ENCODE measurements around the gene TNFRSF9. TPM values are rescaled to one million over a fixed set of nuclear protein-coding genes. Genes with fewer than 3 reads are reported as not detected.

TNFRSF9 gene
- total and polyA plus RNA-seq, 2 of the 8 experiments (the other 6 are each of a cell fraction or from before 2014, with no cell fraction given), result not detected

- no peak overlapping the region for H3K14ac ChIP-seq (ENCODE audit: insufficient read length)
- H4K8ac ChIP-seq (ENCODE audit: extremely low read depth, insufficient read depth, low read length), result no peak overlapping the region
- H3K79me2 ChIP-seq (ENCODE audit: control insufficient read depth in 1 of 2, insufficient read depth in 2 of 2, low read length in 2 of 2), result no peaks in the 10 kb centered on the region
- H2BK15ac ChIP-seq (ENCODE audit: low read length), result no peak overlapping the region
- no peak overlapping the region for H2BK120ac ChIP-seq (replicated peaks; ENCODE audit: low read depth, low read length)
- no peak overlapping the region for H2AFZ ChIP-seq (ENCODE audit: low read length)
- ChIA-PET POLR2A (ENCODE audit: partially characterized antibody) (no interaction called here), CTCF (ENCODE audit: partially characterized antibody) (interaction anchor here (1.1 to 2.3 kb wide), 4 partner anchors 39 to 232 kb away, joined by 3 to 9 read pairs (median 6); no protein-coding TSS in a partner anchor)
- no peaks in the 10 kb centered on the region for H3K27me3 ChIP-seq (replicated peaks in 1 of 4; ENCODE audit: control insufficient read depth in 3 of 4, extremely low read depth in 1 of 4, insufficient read depth in 3 of 4, low read length in 3 of 4)
- H3K79me1 ChIP-seq (ENCODE audit: low read depth, low read length), result no peaks in the 10 kb centered on the region
- no peak overlapping the region for H2BK12ac ChIP-seq (ENCODE audit: low read depth, low read length)
- H4K20me1 ChIP-seq (replicated peaks in 1 of 2; ENCODE audit: control insufficient read depth in 1 of 2, insufficient read depth in 2 of 2, low read length in 2 of 2), result no peaks in the 10 kb centered on the region
- H3K9ac ChIP-seq (replicated peaks in 1 of 4; ENCODE audit: extremely low read depth in 1 of 4, low read depth in 3 of 4, low read length in 3 of 4), result no peak overlapping the region
- H3K23ac ChIP-seq (ENCODE audit: insufficient read length), result no peak overlapping the region
- no peaks in the 10 kb centered on the region for H3K4me1 ChIP-seq (replicated peaks in 1 of 4; ENCODE audit: control insufficient read depth in 3 of 4, insufficient read depth in 4 of 4, low read length in 3 of 4)
- H3K56ac ChIP-seq (replicated peaks; ENCODE audit: insufficient read length, low read depth, low read length), result no peak overlapping the region
- DNase-seq (ENCODE audit: low read depth in 1 of 2, low spot score in 2 of 2), result no peak
- no peaks in the 10 kb centered on the region for H3K23me2 ChIP-seq (ENCODE audit: low read depth, low read length)
- H3K4me3 ChIP-seq (ENCODE audit: extremely low read depth in 1 of 4, insufficient read depth in 2 of 4, low read depth in 3 of 4, low read length in 4 of 4), result no peak overlapping the region
- H2AK5ac ChIP-seq (ENCODE audit: low read depth, low read length), result no peak overlapping the region
- no peak overlapping the region for H4K5ac ChIP-seq (ENCODE audit: insufficient read length, low read depth, low read length)
- H3K4me2 ChIP-seq (ENCODE audit: insufficient read depth in 1 of 2, low read depth in 2 of 2, low read length in 2 of 2), result no peak overlapping the region
- FAIRE-seq, result no peak
- no peaks in the 10 kb centered on the region for H3K9me3 ChIP-seq (ENCODE audit: insufficient read depth in 2 of 2, low read depth in 1 of 2, low read length in 1 of 2)
- 92% methylated on average over 5 of the region's 5 CpGs; no CpG with 5 or more reads in 1 of the 2 experiments for WGBS, 2 experiments (ENCODE audit: extremely low coverage in 1 of 2, insufficient coverage in 1 of 2, insufficient read length in 1 of 2, insufficient replicate concordance in 2 of 2, low coverage in 1 of 2, low lambda C conversion rate in 2 of 2, missing lambda C conversion rate in 1 of 2)
- H2BK5ac ChIP-seq (ENCODE audit: low read depth, low read length), result no peak overlapping the region
- H3K27ac ChIP-seq (ENCODE audit: low read depth, low read length), result no peak overlapping the region
- no peaks in the 10 kb centered on the region for H3K36me3 ChIP-seq (ENCODE audit: control insufficient read depth in 2 of 4, insufficient read depth in 4 of 4, low read length in 3 of 4)
- H4K91ac ChIP-seq (replicated peaks; ENCODE audit: insufficient read length, low read length), result no peak overlapping the region
- H3K18ac ChIP-seq (ENCODE audit: extremely low read depth, low read length), result no peak overlapping the region
- no peak overlapping the region for H2BK20ac ChIP-seq (ENCODE audit: low read length)
- no peak overlapping the region for H3K4ac ChIP-seq (replicated peaks; ENCODE audit: insufficient read length, low read depth, low read length)
- no peak for TF ChIP-seq RXRA (IDR thresholded peaks at IDR 0.05; ENCODE audit: insufficient read depth, low read depth, low read length)
- TF ChIP-seq RNF2 (IDR thresholded peaks at IDR 0.05; ENCODE audit: borderline replicate concordance, low read depth, low read length, missing control alignments, poor library complexity, severe bottlenecking), result no peak
- TF ChIP-seq CTCF (IDR thresholded peaks at IDR 0.05; ENCODE audit: control extremely low read depth in 1 of 3, insufficient read depth in 1 of 3, low read depth in 1 of 3, low read length in 3 of 3), result no peak
- TF ChIP-seq YY1 (IDR thresholded peaks at IDR 0.05; ENCODE audit: low read depth, low read length), result no peak
- no peak for TF ChIP-seq HDAC2 (IDR thresholded peaks at IDR 0.05; ENCODE audit: borderline replicate concordance in 1 of 2, low read depth in 2 of 2, low read length in 2 of 2)
- TF ChIP-seq KDM5A (IDR thresholded peaks at IDR 0.05; ENCODE audit: low read length), result no peak
- no peak for TF ChIP-seq BACH1 (IDR thresholded peaks at IDR 0.05; ENCODE audit: low read length)
- no peak for TF ChIP-seq E2F6 (IDR thresholded peaks at IDR 0.05)
- no peak for TF ChIP-seq FOSL1 (IDR thresholded peaks at IDR 0.05; ENCODE audit: insufficient read depth, low read depth, low read length)
Measured at GRCh38 chr1:7898962-7899361, 41.7 kb downstream of the TNFRSF9 start.

Data from H1 (cell line).